Measurements from ENCODE around the gene BCKDHB.

DNA sequence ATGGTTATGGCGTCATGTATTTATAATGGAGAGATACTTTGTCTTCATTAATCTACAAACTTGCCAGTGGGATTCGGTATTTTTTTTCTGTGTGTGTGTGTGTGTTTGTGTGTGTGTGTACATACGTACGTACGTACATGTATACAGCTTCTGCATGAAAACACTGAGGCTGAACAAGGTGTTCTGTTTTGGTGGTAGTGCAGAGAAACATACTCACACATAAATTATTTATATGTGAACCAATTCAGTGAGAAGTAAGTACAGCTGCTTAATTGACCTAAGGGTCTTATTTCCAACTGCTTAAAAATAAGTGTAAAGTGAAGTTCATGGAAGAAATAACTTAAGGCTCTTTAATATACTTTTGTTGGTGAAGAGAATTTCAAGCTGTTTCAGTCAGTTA lies 234.2 kb downstream of the BCKDHB start:
- TF ChIP-seq, protein P1, sequence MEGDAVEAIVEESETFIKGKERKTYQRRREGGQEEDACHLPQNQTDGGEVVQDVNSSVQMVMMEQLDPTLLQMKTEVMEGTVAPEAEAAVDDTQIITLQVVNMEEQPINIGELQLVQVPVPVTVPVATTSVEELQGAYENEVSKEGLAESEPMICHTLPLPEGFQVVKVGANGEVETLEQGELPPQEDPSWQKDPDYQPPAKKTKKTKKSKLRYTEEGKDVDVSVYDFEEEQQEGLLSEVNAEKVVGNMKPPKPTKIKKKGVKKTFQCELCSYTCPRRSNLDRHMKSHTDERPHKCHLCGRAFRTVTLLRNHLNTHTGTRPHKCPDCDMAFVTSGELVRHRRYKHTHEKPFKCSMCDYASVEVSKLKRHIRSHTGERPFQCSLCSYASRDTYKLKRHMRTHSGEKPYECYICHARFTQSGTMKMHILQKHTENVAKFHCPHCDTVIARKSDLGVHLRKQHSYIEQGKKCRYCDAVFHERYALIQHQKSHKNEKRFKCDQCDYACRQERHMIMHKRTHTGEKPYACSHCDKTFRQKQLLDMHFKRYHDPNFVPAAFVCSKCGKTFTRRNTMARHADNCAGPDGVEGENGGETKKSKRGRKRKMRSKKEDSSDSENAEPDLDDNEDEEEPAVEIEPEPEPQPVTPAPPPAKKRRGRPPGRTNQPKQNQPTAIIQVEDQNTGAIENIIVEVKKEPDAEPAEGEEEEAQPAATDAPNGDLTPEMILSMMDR (optimal IDR thresholded peaks at IDR 0.05 in 1 of 3, IDR thresholded peaks at IDR 0.05 in 1 of 3, conservative IDR thresholded peaks at IDR 0.05 in 1 of 3; ENCODE audit: extremely low read depth in 1 of 3, insufficient read depth in 2 of 3, low read length in 3 of 3): no peak
- TF ChIP-seq EZH2 (IDR thresholded peaks at IDR 0.05; ENCODE audit: low read length): no peak
